Fibroblast of villous mesenchyme (primary cell): ENCODE results near the gene GPC6. TPM values are rescaled to one million over a fixed set of nuclear protein-coding genes. Genes with fewer than 3 reads are reported as not detected.

Experiments used
- DNase-seq: peaks from one replicate; pipeline ENCODE4 v3.0.0-alpha.2; 2010; ENCODE audit warnings: low read depth
- H3K4me3 ChIP-seq: 2 replicates; pipeline ENCODE4 v1.5.1; 2011; ENCODE audit warnings: low read depth, mild to moderate bottlenecking, low read length
- CTCF ChIP-seq: IDR thresholded peaks from 2 replicates; pipeline ENCODE4 v1.5.1; 2012; ENCODE audit warnings: low read depth, mild to moderate bottlenecking, low read length; ENCODE audit not compliant: insufficient read depth
- total RNA-seq: library from RNA; depleted of rRNA; stranded (reverse); fragments of >200 nt; gene quantifications from 2 replicates; pipeline ENCODE4 v1.2.3, GENCODE V29; 2012

The GPC6 gene
- total RNA-seq, 1 donor: 6.0 TPM

GRCh38 chr13:93755341-93755740 is 528.7 kb downstream of the GPC6 start:
- DNase-seq: no peak
- no peak overlapping the region for H3K4me3 ChIP-seq
- TF ChIP-seq CTCF: no peak

GRCh38 chr13:93758575-93758974 is 532.0 kb downstream of the GPC6 start:
- no peak for TF ChIP-seq CTCF
- DNase-seq: no peak
- H3K4me3 ChIP-seq: no peak overlapping the region

- no peak for DNase-seq
- no peak overlapping the region for H3K4me3 ChIP-seq
- no peak for TF ChIP-seq CTCF
These were observed 536.3 kb downstream of the GPC6 start for GRCh38 chr13:93762708-93763426.

- TF ChIP-seq CTCF: no peak
- H3K4me3 ChIP-seq: no peak overlapping the region
- DNase-seq: peak; percentile 66
These were observed 538.5 kb downstream of the GPC6 start for GRCh38 chr13:93765062-93765461.

GRCh38 chr13:93765811-93766210 is 539.2 kb downstream of the GPC6 start:
- no peak for TF ChIP-seq CTCF
- H3K4me3 ChIP-seq: no peak overlapping the region
- no peak for DNase-seq

- no peak overlapping the region for H3K4me3 ChIP-seq
- TF ChIP-seq CTCF: no peak
- DNase-seq: peak; percentile 44
These were observed 540.1 kb downstream of the GPC6 start for GRCh38 chr13:93766719-93767118.
